HG03196 (cell line): ENCODE data around the gene HOXD12.

Source experiments
- ATAC-seq: cut with Tn5 transposase; IDR thresholded peaks from one replicate; pipeline ENCODE4 v1.9.1; 2021; ENCODE audit not compliant: unreplicated experiment

The HOXD12 gene

GRCh38 chr2:176099728-176100546, at the start of gene HOXD12:
Gene HOXD12 (plus strand): TSS chr2:176099795. CDS start chr2:176099802, 7 bp downstream.
- no peak for ATAC-seq

DNA sequence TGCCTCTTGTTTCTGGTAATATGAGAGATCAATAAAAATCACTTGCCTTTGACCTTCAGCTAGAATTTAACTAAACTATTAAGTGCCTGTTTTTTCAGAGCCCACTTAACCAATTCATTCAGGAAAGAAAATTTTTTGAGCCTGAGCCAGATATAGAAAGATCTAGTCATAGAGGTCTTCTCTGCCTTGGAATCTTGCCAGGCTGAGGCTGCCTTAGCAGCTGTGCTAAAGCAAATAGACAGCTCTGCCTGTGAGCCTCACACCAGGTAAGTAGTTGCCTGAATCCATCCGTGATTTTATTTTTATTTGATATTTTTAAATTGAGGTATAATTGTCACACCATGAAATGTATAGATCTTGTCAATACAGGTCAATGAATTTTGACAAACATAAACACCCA, 43.2 kb upstream of the HOXD12 start:
- ATAC-seq, result no peak

DNA sequence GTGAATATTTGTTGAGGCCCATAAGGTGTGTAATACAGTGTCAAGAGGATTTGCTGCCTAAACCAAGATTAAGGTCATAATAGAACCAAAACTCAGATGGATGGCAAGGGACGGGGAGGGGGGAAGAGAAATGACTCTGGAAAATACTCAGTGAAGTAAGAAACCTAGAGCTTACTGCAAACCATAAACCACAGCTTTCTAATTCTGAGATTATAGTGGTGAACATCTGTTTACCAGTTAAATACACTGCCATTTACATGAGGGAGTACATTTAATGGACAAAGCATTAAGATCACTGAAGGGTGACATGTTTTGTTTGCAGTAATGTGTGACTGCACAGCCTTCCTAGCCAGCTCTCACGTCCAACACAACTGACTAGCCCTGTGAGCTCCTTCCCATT, 35.6 kb upstream of the HOXD12 start:
- no peak for ATAC-seq

DNA sequence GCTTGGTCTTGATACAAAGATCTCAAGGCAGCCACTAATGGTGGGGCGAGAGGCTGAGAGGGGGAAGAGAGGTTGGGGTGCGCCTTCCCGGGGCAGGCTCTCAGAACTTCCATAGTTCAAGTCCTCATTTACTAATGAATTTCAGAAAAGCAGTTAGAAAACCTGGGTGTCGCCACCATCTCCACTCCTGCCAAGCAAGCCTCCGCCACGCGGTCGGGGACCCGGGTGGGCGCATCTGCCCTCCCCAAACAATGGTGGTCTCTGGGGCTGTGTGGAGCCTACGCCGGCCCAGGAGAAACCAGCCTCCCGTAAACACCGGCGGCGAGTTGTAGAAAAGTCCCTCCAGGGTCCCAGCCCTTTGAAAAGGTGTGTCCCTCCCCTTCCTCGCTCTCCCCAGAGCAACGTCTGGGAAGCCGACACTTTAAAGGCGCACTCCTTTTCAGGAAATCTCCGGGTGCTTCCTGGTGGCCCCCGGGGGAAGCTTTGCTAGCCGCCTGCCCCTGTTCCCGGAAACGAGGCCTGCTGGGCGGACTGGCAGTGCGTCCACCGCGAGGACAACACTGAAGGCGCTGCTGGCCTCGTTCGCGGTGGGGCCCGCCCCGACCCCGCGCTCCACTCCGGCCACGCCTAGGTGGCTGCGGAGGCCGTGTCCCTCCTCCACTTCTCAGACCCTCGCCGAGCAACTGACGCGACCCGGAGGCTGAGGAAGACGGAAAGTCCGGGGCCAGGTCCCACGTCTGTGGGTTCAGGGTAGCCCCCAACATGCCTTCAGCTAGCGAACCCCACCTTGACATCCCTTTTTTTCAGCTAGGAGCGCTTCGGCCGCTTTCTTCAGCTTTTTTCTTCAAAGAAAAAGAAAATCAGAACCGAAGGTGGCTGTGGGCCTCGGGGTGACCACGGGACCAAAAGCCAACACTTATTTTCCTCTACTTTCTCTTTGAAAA, 32.7 kb upstream of the HOXD12 start:
- no peak for ATAC-seq

- ATAC-seq, result no peak
These were observed 31.8 kb upstream of the HOXD12 start for GRCh38 chr2:176067589-176068418.

- no peak for ATAC-seq
These were observed 31.2 kb upstream of the HOXD12 start for GRCh38 chr2:176068419-176068832.

DNA sequence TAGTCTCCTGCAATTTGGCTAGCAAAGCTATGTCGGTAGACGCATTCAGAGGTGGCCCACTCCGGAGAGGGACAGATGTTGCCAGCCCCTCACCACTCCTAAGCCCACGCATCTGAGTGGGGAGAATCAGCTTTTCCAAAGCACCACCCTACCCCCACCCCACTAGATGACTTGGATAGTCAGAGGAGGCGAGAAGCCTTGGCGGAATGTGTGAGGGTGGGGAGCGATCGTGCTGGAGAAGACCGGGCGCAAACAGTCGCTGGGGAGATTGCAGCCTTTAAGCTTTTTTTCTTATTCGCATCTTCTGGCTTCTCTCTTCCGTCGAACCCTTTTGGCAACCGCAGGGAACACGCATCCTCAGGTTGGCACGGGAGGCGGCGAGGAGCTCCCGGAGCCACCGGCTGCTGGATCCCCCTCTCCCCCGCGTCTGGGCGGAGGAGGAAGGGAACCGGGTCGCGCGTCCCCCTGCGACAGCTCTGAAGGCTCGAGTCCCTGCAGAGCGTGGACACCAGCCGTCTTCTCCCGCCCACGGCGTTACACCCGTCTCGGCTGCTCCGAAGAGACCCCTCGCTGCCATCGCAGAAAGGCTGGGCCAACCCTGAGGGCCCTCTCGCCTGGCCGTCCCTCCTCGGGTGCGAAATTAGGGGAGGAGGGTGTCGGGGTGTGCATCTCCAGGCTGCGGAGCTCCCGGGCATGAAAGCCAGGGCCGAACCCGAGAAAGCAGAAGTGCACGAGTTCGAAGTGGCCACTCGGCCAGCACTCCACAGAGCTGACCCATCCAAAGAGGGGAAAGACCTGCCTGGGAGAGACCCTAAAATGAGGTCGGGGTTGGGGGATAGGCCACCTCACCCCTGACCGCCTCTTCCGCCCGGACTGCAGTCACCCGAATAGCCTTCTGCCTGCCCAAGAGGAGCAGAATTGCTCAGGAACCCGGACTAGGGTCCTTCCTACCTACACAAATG, 28.0 kb upstream of the HOXD12 start:
- ATAC-seq, result no peak

DNA sequence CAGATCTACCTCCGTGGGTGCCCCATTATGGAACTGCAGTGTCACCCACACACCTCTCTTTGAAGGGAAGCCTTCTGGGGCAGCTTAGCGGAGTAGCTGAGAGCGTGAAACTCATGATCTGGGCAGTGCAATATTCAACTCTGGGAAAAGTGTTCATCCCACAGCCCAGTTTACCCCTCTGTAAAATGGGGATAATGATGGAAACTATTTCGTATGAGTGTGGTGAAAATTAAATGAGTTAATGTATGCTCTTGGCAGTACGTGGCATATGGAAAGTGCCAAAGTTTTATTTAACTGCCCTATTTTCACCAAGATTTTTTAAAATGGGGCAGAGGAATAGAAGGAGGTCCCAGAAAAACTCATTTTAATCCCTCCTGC, 27.3 kb upstream of the HOXD12 start:
- ATAC-seq, result no peak

DNA sequence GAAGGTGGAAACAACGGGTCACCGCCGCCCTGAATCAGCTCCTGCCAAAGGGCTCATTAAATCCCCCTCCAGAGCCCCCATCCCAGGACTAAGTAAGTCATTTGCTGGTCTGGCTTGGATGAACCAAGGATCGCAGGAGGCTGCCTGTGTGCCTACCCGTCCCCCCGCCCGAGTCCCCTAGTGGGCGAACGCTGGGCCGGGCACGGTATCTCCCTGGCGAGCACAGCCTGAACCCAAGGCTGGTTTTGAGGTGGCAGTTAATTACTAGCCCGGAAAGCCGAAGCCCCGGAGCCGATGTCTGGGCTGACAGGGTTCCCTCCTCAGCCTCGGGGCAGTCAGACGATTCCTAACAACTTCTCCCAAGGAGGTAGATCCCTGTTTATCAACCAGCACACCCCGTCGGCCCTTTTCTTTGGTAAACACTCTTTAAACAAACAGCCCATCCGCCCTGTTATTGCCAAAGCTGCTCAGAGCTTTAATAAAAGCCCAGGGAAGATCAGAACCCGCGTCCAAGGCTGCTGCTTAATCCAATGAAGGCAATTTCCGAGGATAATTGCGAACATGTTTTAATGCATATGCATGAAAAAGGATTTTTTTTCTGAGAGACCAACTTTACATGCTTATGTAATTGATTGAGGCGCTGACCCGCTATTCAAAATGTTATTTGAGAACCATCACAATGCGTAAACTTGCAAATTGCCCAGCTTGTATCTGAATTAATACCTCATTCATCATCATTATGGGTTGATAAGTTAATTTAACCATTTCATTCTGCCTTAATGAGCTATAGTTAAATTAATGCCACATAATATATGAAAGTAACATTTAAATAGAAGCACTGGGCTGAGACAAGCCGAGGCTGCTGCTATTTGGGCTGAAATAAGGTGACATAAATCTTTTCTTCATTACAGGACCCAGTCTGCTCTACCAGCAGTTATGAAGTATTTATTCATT, 26.4 kb upstream of the HOXD12 start:
- no peak for ATAC-seq

- no peak for ATAC-seq
These were observed 24.6 kb upstream of the HOXD12 start for GRCh38 chr2:176074919-176075425.

DNA sequence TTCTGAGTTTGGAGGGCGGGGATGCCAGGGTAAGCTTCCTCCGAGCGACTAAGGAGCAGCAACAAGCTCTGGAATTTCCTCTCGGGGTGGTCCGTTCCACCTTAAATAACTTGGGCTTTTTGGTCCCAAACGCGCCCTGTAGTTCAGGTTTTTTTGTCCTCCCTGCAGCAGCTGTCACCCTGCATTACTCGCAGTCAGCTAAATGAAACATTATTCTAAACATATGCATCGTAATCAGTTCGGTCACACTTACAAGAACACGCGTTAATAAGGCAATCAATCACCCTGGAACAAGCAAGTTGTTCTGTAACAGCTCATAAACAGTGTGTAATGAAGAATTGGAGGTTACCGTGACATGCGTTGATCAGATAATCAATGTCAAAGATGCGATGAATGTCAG, 24.1 kb upstream of the HOXD12 start:
- ATAC-seq, result no peak

- ATAC-seq, result no peak
These were observed 23.5 kb upstream of the HOXD12 start for GRCh38 chr2:176076063-176076462.

- no peak for ATAC-seq
These were observed 22.8 kb upstream of the HOXD12 start for GRCh38 chr2:176076796-176077195.

DNA sequence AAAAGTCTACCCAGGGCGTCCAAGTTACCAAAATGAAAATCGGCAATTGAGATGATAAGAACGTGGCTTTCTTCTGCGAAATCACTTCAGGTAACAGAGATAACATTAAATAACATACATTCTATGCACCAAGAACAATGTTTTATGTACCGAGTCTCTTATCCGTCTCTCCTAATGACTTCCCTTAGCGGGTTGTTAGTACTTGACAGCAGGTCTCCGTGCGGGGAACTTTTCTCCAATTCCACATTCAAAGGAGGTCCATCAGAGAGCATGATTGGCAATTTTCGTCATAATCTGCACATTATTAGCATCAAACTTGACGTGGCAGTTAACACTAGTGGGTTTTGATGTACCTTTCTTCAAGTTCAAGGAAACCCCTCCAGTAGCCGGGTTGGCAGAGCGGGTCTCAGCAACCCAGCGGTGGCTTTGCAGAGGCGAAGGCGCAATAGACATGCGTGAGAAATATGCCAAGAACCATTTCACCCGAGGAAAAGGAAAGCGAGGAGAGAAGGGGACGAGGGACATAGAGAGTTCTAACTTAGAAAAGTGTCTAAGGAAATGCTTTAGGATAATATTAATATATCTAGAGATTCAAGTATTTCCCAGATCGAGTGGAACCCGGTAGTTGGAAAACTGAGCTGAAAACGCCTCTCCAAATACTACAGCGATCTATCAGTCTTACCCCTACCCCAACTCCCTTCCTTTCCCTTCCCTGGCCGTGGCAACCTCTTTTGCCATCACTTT, 20.9 kb upstream of the HOXD12 start:
- no peak for ATAC-seq

DNA sequence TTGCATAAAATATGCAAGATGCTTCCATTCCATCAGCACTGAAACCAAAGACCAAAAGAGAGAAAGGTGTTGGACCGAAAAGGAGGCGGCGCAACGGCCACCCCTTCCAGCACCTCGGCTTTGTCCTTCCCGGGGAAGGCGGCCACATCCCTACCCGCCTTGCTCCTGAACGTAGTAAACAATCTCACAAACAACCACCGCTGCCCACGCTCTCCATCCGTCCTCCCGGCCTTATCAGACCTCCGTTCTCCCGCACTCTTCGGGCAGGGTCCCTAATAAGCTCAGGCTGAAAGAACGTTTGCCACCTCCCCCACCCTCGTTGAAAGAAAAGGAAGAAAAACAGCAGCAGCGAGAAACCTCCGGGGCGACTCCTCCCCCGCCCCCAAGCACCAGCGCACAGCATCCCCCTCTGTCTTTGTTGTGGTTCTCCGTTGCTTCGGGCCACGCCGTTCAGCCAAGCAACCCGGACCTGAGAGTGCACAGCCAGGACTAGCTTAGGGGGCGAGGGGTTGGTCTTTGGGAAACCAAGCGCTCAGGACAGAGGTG, 20.2 kb upstream of the HOXD12 start:
- ATAC-seq, result no peak

GRCh38 chr2:176079831-176080539, 19.6 kb upstream of the HOXD12 start:
- ATAC-seq, result no peak
